T follicular helper cell (primary cell): ENCODE results near the gene ALDH1L1.

Experiments used
- DNase-seq: peaks from one replicate; pipeline ENCODE4 v3.0.0-alpha.2; 2020; ENCODE audit warnings: low read depth

Gene ALDH1L1

GRCh38 chr3:126194713-126195305 lies 14.4 kb upstream of the ALDH1L1 start:
- DNase-seq: no peak

- no peak for DNase-seq
Measured at GRCh38 chr3:126191246-126191645, 10.9 kb upstream of the ALDH1L1 start.

GRCh38 chr3:126187920-126188319 lies 7.5 kb upstream of the ALDH1L1 start:
- DNase-seq: no peak

- DNase-seq: no peak
Measured at GRCh38 chr3:126186749-126187148, 6.4 kb upstream of the ALDH1L1 start.

GRCh38 chr3:126186271-126186670 lies 5.9 kb upstream of the ALDH1L1 start:
- DNase-seq: no peak

- DNase-seq: no peak
Measured at GRCh38 chr3:126184465-126185000, 4.1 kb upstream of the ALDH1L1 start.

- no peak for DNase-seq
Measured at GRCh38 chr3:126181398-126181725, 976 bp upstream of the ALDH1L1 start.

GRCh38 chr3:126179825-126180476 lies 435 bp downstream of the ALDH1L1 start:
- DNase-seq: no peak

- DNase-seq: no peak
Measured at GRCh38 chr3:126170073-126170777, 10.2 kb downstream of the ALDH1L1 start.

- DNase-seq: no peak
Measured at GRCh38 chr3:126167566-126167965, 12.8 kb downstream of the ALDH1L1 start.

GRCh38 chr3:126166009-126166408 lies 14.4 kb downstream of the ALDH1L1 start:
- DNase-seq: no peak

- no peak for DNase-seq
Measured at GRCh38 chr3:126161309-126161708, 19.1 kb downstream of the ALDH1L1 start.

- DNase-seq: no peak
Measured at GRCh38 chr3:126160243-126161210, 19.9 kb downstream of the ALDH1L1 start.

- DNase-seq: no peak
Measured at GRCh38 chr3:126159476-126159875, 20.9 kb downstream of the ALDH1L1 start.

- no peak for DNase-seq
Measured at GRCh38 chr3:126158912-126159454, 21.4 kb downstream of the ALDH1L1 start.

- DNase-seq: no peak
Measured at GRCh38 chr3:126158016-126158911, 22.1 kb downstream of the ALDH1L1 start.

GRCh38 chr3:126157083-126157768 lies 23.2 kb downstream of the ALDH1L1 start:
- DNase-seq: no peak

- DNase-seq: no peak
Measured at GRCh38 chr3:126156468-126156867, 23.9 kb downstream of the ALDH1L1 start.

GRCh38 chr3:126155819-126156218 lies 24.6 kb downstream of the ALDH1L1 start:
- no peak for DNase-seq

GRCh38 chr3:126155280-126155640 lies 25.1 kb downstream of the ALDH1L1 start:
- DNase-seq: no peak
